ENCODE results near the gene FOXJ1.

- no peak for TF ChIP-seq GATA2 (IDR thresholded peaks at IDR 0.05; ENCODE audit: low read depth, low read length)
- TF ChIP-seq GATA3 (IDR thresholded peaks at IDR 0.05; ENCODE audit: low read depth, low read length): no peak
Measured at GRCh38 chr17:76160896-76161528, 20.0 kb upstream of the FOXJ1 start.

Data from SH-SY5Y (cell line).